Endothelial cell of umbilical vein (primary cell): Measurements from ENCODE around the gene SUPT3H. TPM values are rescaled to one million over a fixed set of nuclear protein-coding genes. Genes with fewer than 3 reads are reported as not detected.

Experiments
- BruUV-seq: library from RNA; stranded (reverse); fragments of 400-500 nt; replicated peaks from 2 replicates; lab custom pipeline; 2021; lab: Mats Ljungman, UMichigan
- CTCF ChIA-PET: fragments of 300-600, 350-600 bp; sonication (Branson Sonifier 250); formaldehyde crosslinking; loops from one replicate; lab custom pipeline; 2021; ENCODE audit warnings: antibody characterized with exemption, inconsistent platforms; lab: Charles Lee
- POLR2A ChIA-PET: fragments of 300-600, 350-600 bp; sonication (Branson Sonifier 250); formaldehyde crosslinking; loops from one replicate; lab custom pipeline; 2021; ENCODE audit warnings: antibody characterized with exemption, inconsistent platforms; lab: Charles Lee
- DNase-seq: peaks from one replicate; pipeline ENCODE4 v3.0.0-alpha.2; 2011; ENCODE audit warnings: low read depth, low spot score
- FAIRE-seq: peaks from 2 replicates; lab custom pipeline; 2011; peaks lifted over from hg19 to GRCh38; lab: Jason Lieb, UNC
- H2AFZ ChIP-seq: 2 replicates; pipeline ENCODE4 v1.6.0; 2012; ENCODE audit warnings: low read depth, low read length, control low read depth, inconsistent platforms
- H3K27ac ChIP-seq: 2 replicates; pipeline ENCODE4 v1.5.1; 2011; ENCODE audit warnings: low read depth, mild to moderate bottlenecking, control low read depth, low read length, moderate library complexity; ENCODE audit not compliant: insufficient read depth
- H3K27me3 ChIP-seq, 2 experiments: 2 replicates each; pipeline versions ENCODE4 v1.6.0 to v1.6.1; 2011; ENCODE audit warnings: low read length in 2 of 2, mixed read lengths in 1 of 2; ENCODE audit not compliant: control insufficient read depth in 2 of 2, insufficient read depth in 2 of 2
- H3K36me3 ChIP-seq, 2 experiments: 2 replicates in 1 of 2; 3 replicates in 1 of 2; pipeline ENCODE4 v1.5.1; 2011; ENCODE audit warnings: low read length in 2 of 2, mild to moderate bottlenecking in 1 of 2, moderate library complexity in 1 of 2; ENCODE audit not compliant: control insufficient read depth in 2 of 2, insufficient read depth in 2 of 2; ENCODE audit errors: extremely low read depth in 1 of 2
- H3K4me1 ChIP-seq: 3 replicates; pipeline ENCODE4 v1.5.1; 2011; ENCODE audit warnings: mild to moderate bottlenecking, low read length; ENCODE audit not compliant: control insufficient read depth, insufficient read depth; ENCODE audit errors: extremely low read depth
- H3K4me2 ChIP-seq: 2 replicates; pipeline ENCODE4 v1.6.1; 2011; ENCODE audit warnings: low read length, control low read depth, mixed read lengths; ENCODE audit not compliant: insufficient read depth
- H3K4me3 ChIP-seq, 3 experiments: fragments of 200-600 bp in 1 of 3; sonication (generic), shearing (Covaris generic) in 1 of 3; replicated peaks in 1 of 3; 2 replicates each; pipeline ENCODE4 v1.5.1; 2011 to 2016; ENCODE audit warnings: control low read depth in 3 of 3, low read length in 3 of 3, mild to moderate bottlenecking in 2 of 3, inconsistent platforms in 1 of 3, low read depth in 1 of 3, moderate library complexity in 1 of 3; ENCODE audit not compliant: insufficient read depth in 1 of 3
- H3K79me2 ChIP-seq: 2 replicates; pipeline ENCODE4 v1.6.0; 2012; ENCODE audit warnings: low read length, inconsistent platforms; ENCODE audit not compliant: control insufficient read depth, insufficient read depth
- H3K9ac ChIP-seq: replicated peaks from 2 replicates; pipeline ENCODE3; 2011; ENCODE audit warnings: low read length, control low read depth; ENCODE audit not compliant: insufficient read depth; ENCODE audit errors: extremely low read depth
- H3K9me1 ChIP-seq: replicated peaks from 3 replicates; pipeline ENCODE4 v1.6.0; 2011; ENCODE audit warnings: mild to moderate bottlenecking, low read length; ENCODE audit not compliant: control insufficient read depth, insufficient read depth; ENCODE audit errors: extremely low read depth
- H3K9me3 ChIP-seq: replicated peaks from 2 replicates; pipeline ENCODE4 v1.5.1; 2012; ENCODE audit warnings: low read length, inconsistent platforms; ENCODE audit not compliant: control insufficient read depth, insufficient read depth
- H4K20me1 ChIP-seq: replicated peaks from 2 replicates; pipeline ENCODE3; 2011; ENCODE audit warnings: mild to moderate bottlenecking, low read length; ENCODE audit not compliant: control insufficient read depth, insufficient read depth; ENCODE audit errors: extremely low read depth
- EZH2 ChIP-seq: IDR thresholded peaks from 2 replicates; pipeline ENCODE4 v1.6.1; 2012; ENCODE audit warnings: borderline replicate concordance, low read depth, mild to moderate bottlenecking, moderate library complexity, low read length, inconsistent platforms; ENCODE audit not compliant: severe bottlenecking
- FOS ChIP-seq: IDR thresholded peaks from 2 replicates; pipeline ENCODE4 v1.6.1; 2011; ENCODE audit warnings: mild to moderate bottlenecking, low read length, moderate library complexity, borderline replicate concordance; ENCODE audit not compliant: insufficient read depth
- GATA2 ChIP-seq: IDR thresholded peaks from 2 replicates; pipeline ENCODE4 v1.7.0; 2011; ENCODE audit warnings: low read depth, mild to moderate bottlenecking, moderate library complexity, mixed read lengths, low read length; ENCODE audit not compliant: insufficient read length, insufficient read depth
- JUN ChIP-seq: IDR thresholded peaks from 2 replicates; pipeline ENCODE4 v1.6.1; 2011; ENCODE audit warnings: borderline replicate concordance, low read depth; ENCODE audit not compliant: insufficient read length, insufficient read depth
- MYC ChIP-seq: IDR thresholded peaks from one replicate; pipeline ENCODE4 v1.6.1; 2011; ENCODE audit warnings: mild to moderate bottlenecking, low read depth, low read length
- POLR2A ChIP-seq: IDR thresholded peaks from 2 replicates; pipeline ENCODE4 v1.6.1; 2012; ENCODE audit warnings: low read depth, mild to moderate bottlenecking, control low read depth, low read length
- POLR2AphosphoS5 ChIP-seq: IDR thresholded peaks from 2 replicates; pipeline ENCODE4 v1.6.1; 2012; ENCODE audit warnings: low read depth, mild to moderate bottlenecking, control low read depth, low read length, moderate library complexity; ENCODE audit not compliant: insufficient read depth
- dilution Hi-C: fragments of 300-500 bp; cut with MboI; formaldehyde crosslinking; loops from one replicate; pipeline ENCODE4 v1.15.0; 2019; ENCODE audit warnings: low sequenced_read_pairs; ENCODE audit not compliant: extremely low pct_ligation_motif_present
- intact Hi-C: fragments of 100-400 bp; cut with micrococcal nuclease; formaldehyde crosslinking; loops from one replicate; pipeline ENCODE4 v1.10.0; 2022
- polyA plus RNA-seq, 4 experiments: library from polyadenylated mRNA; depleted of rRNA in 3 of 4; stranded (reverse) in 3 of 4; unstranded in 1 of 4; fragments of >200 nt; gene quantifications; 2 replicates each; pipeline versions ENCODE4 v1.2.1 to v1.2.3, GENCODE V29; 2011 to 2012; ENCODE audit warnings: missing spikeins in 1 of 4
- total RNA-seq: library from RNA; stranded (reverse); gene quantifications from 2 replicates; pipeline ENCODE4 v1.2.3, GENCODE V29; 2021
- TF ChIP-seq, protein P1 (sequence below), 2 donors: IDR thresholded peaks; 1 replicate in 1 of 2; 2 replicates in 1 of 2; pipeline ENCODE4 v1.5.1; 2011; ENCODE audit warnings: low read length in 2 of 2, mild to moderate bottlenecking in 2 of 2, moderate library complexity in 2 of 2, control low read depth in 1 of 2, inconsistent platforms in 1 of 2, low read depth in 1 of 2; ENCODE audit not compliant: insufficient read depth in 1 of 2; ENCODE audit errors: extremely low read depth in 1 of 2
- TF ChIP-seq, protein P2 (sequence below): IDR thresholded peaks from 2 replicates; pipeline ENCODE4 v1.6.1; 2011; ENCODE audit not compliant: insufficient read depth, insufficient read length

Gene SUPT3H
- total and polyA plus RNA-seq, 2 donors (not counting 3 experiments of a cell fraction or from before 2014, with no cell fraction given), result 8.3 to 9.8 TPM

DNA sequence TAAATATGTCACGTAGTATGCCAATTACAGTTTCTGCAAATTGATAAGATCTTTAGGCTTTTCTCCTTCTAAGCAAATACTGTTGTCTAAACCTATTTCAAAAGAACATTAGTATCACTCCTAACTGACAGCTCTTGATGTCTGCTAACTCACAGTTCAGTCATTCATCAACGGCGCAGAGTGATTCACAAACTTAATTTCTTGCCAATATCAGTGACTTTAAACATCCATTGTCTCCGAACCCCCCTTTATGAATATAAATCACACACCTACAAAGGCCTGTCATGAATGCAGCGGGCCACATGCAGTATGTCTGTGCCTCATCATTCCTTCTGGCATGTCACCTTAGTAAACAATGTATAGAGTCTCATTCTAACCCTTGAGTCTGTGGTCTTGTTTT is 569.6 kb downstream of the SUPT3H start:
- H3K4me2 ChIP-seq, result no peak overlapping the region
- TF ChIP-seq POLR2AphosphoS5 (no peak), GATA2 (no peak), JUN (no peak), MYC (no peak), POLR2A (no peak), EZH2 (no peak), FOS (no peak)
- TF ChIP-seq, protein P1, sequence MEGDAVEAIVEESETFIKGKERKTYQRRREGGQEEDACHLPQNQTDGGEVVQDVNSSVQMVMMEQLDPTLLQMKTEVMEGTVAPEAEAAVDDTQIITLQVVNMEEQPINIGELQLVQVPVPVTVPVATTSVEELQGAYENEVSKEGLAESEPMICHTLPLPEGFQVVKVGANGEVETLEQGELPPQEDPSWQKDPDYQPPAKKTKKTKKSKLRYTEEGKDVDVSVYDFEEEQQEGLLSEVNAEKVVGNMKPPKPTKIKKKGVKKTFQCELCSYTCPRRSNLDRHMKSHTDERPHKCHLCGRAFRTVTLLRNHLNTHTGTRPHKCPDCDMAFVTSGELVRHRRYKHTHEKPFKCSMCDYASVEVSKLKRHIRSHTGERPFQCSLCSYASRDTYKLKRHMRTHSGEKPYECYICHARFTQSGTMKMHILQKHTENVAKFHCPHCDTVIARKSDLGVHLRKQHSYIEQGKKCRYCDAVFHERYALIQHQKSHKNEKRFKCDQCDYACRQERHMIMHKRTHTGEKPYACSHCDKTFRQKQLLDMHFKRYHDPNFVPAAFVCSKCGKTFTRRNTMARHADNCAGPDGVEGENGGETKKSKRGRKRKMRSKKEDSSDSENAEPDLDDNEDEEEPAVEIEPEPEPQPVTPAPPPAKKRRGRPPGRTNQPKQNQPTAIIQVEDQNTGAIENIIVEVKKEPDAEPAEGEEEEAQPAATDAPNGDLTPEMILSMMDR (IDR thresholded peaks at IDR 0.05; ENCODE audit: extremely low read depth in 1 of 2, insufficient read depth in 1 of 2, low read depth in 1 of 2, low read length in 2 of 2), result no peak
- TF ChIP-seq, protein P2, sequence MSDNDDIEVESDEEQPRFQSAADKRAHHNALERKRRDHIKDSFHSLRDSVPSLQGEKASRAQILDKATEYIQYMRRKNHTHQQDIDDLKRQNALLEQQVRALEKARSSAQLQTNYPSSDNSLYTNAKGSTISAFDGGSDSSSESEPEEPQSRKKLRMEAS, result no peak
- no peaks in the 10 kb centered on the region for H4K20me1 ChIP-seq
- no TSS peak for BruUV-seq
- POLR2A ChIA-PET, result no interaction called here
- no peaks in the 10 kb centered on the region for H3K36me3 ChIP-seq
- no peak overlapping the region for H2AFZ ChIP-seq
- H3K9me3 ChIP-seq, result no peaks in the 10 kb centered on the region
- H3K4me3 ChIP-seq, result no peak overlapping the region
- no peaks in the 10 kb centered on the region for H3K27me3 ChIP-seq
- no peaks in the 10 kb centered on the region for H3K4me1 ChIP-seq
- no peak overlapping the region for H3K9ac ChIP-seq
- FAIRE-seq, result no peak
- H3K9me1 ChIP-seq, result no peaks in the 10 kb centered on the region
- dilution Hi-C loops (no loop called here), intact Hi-C loops (no loop called here)
- H3K79me2 ChIP-seq, result no peaks in the 10 kb centered on the region
- no peak overlapping the region for H3K27ac ChIP-seq
- CTCF ChIA-PET, result interaction anchor here (0.6 to 1.2 kb wide), 2 partner anchors 25 to 906 kb away, joined by 3 read pairs; no protein-coding TSS in a partner anchor
- no peak for DNase-seq
